GM18508 (cell line): ENCODE data around the gene OVOL1.

Source experiments
- ATAC-seq: cut with Tn5 transposase; IDR thresholded peaks from one replicate; pipeline ENCODE4 v1.9.1; 2021; ENCODE audit warnings: moderate number of reproducible peaks; ENCODE audit not compliant: insufficient read depth, unreplicated experiment

The OVOL1 gene

GRCh38 chr11:65790902-65791650 lies 4.2 kb downstream of the OVOL1 start:
- no peak for ATAC-seq

GRCh38 chr11:65791719-65792213 lies 4.9 kb downstream of the OVOL1 start:
- no peak for ATAC-seq

- ATAC-seq: no peak
These were observed 5.6 kb downstream of the OVOL1 start for GRCh38 chr11:65792456-65792855.

GRCh38 chr11:65793144-65793581 lies 6.3 kb downstream of the OVOL1 start:
- ATAC-seq: no peak

GRCh38 chr11:65793625-65794400 lies 7.0 kb downstream of the OVOL1 start:
- no peak for ATAC-seq

- ATAC-seq: no peak
These were observed 8.0 kb downstream of the OVOL1 start for GRCh38 chr11:65794570-65795510.

GRCh38 chr11:65796726-65797601 lies 10.1 kb downstream of the OVOL1 start:
- no peak for ATAC-seq

- ATAC-seq: no peak
These were observed 10.8 kb downstream of the OVOL1 start for GRCh38 chr11:65797711-65798110.

GRCh38 chr11:65798882-65799281 lies 12.0 kb downstream of the OVOL1 start:
- ATAC-seq: no peak

GRCh38 chr11:65801153-65801987 lies 14.5 kb downstream of the OVOL1 start:
- no peak for ATAC-seq

- no peak for ATAC-seq
These were observed 16.0 kb downstream of the OVOL1 start for GRCh38 chr11:65802841-65803240.

- no peak for ATAC-seq
These were observed 17.1 kb downstream of the OVOL1 start for GRCh38 chr11:65803797-65804492.

GRCh38 chr11:65806979-65807378 lies 20.1 kb downstream of the OVOL1 start:
- no peak for ATAC-seq

GRCh38 chr11:65808744-65809341 lies 22.0 kb downstream of the OVOL1 start:
- ATAC-seq: no peak

- ATAC-seq: no peak
These were observed 22.6 kb downstream of the OVOL1 start for GRCh38 chr11:65809496-65809895.

GRCh38 chr11:65810046-65810868 lies 23.4 kb downstream of the OVOL1 start:
- no peak for ATAC-seq
